Upper lobe of left lung (tissue), 6 donors: Measurements from ENCODE around the gene ELOVL5. TPM values are rescaled to one million over a fixed set of nuclear protein-coding genes. Genes with fewer than 3 reads are reported as not detected.
"Not testable (repeated sequence)": the region's sequence is repeated elsewhere in the genome, so short reads cannot be mapped to it uniquely, and the experiment has no call there.

Experiments used
- ATAC-seq, 2 donors: fragments of 200-7000 bp; cut with Tn5 transposase; one replicate each; pipeline ENCODE4 v1.9.1; 2022; ENCODE audit warnings: mild to moderate bottlenecking in 2 of 2, moderate library complexity in 2 of 2; ENCODE audit not compliant: low FRiP score in 2 of 2
- DNase-seq, 2 donors: peaks; one replicate each; pipeline ENCODE4 v3.0.0-alpha.2; 2019 to 2020
- H3K27ac ChIP-seq, 4 donors: fragments of 200-600 bp; sonication (generic); one replicate each; pipeline ENCODE4 v1.5.1; 2016 to 2019
- H3K27me3 ChIP-seq, 4 donors: fragments of 200-600 bp; sonication (generic); one replicate each; pipeline ENCODE4 v1.5.1; 2017 to 2019
- H3K36me3 ChIP-seq, 4 donors: fragments of 200-600 bp; sonication (generic); one replicate each; pipeline ENCODE4 v1.5.1; 2016 to 2019
- H3K4me1 ChIP-seq, 4 donors: fragments of 200-600 bp; sonication (generic); one replicate each; pipeline ENCODE4 v1.5.1; 2018 to 2019
- H3K4me3 ChIP-seq, 4 donors: fragments of 200-600 bp; sonication (generic); one replicate each; pipeline ENCODE4 v1.5.1; 2017 to 2019; ENCODE audit warnings: mild to moderate bottlenecking in 2 of 4, moderate library complexity in 1 of 4
- H3K9me3 ChIP-seq, 4 donors: fragments of 200-600 bp; sonication (generic); one replicate each; pipeline ENCODE4 v1.5.1; 2018 to 2019
- CTCF ChIP-seq, 6 experiments: fragments of 450-650 bp in 4 of 6; fragments of 200-600 bp in 2 of 6; sonication (generic) in 2 of 6; IDR thresholded peaks; one replicate each; pipeline ENCODE4 v1.5.1; 2016 to 2019; ENCODE audit warnings: antibody characterized with exemption in 6 of 6
- EP300 ChIP-seq, 4 donors: sonication (generic); formaldehyde crosslinking; IDR thresholded peaks; one replicate each; pipeline ENCODE4 v1.5.1; 2017; ENCODE audit warnings: antibody characterized with exemption in 4 of 4, control low read depth in 2 of 4
- POLR2A ChIP-seq, 4 donors: fragments of 450-650 bp; IDR thresholded peaks; one replicate each; pipeline ENCODE4 v1.5.1; 2016 to 2017; ENCODE audit warnings: antibody characterized with exemption in 4 of 4, mild to moderate bottlenecking in 2 of 4
- POLR2AphosphoS5 ChIP-seq, 2 donors: sonication (generic); formaldehyde crosslinking; IDR thresholded peaks; one replicate each; pipeline ENCODE4 v1.5.1; 2017; ENCODE audit warnings: antibody characterized with exemption in 2 of 2
- WGBS, 2 donors: methylation state at CpG; one replicate each; pipeline ENCODE4 v1.1.5; 2017 to 2018; 5-methylcytosine and 5-hydroxymethylcytosine counted together
- total RNA-seq, 6 donors: library from RNA; depleted of rRNA in 4 of 6; stranded (reverse); fragments of >200 nt in 4 of 6; gene quantifications; one replicate each; pipeline versions ENCODE4 v1.1.0 to v1.2.1, GENCODE V29; 2016 to 2021
- donor health status: DM: no; HTN: no; CAD: no; lungs with moderate emphysema.
- donor health status: DM: no; HTN: yes; CAD: no; lungs with severe emphysema.

Gene ELOVL5
- total RNA-seq, 6 donors from 2014 or later, result 67.1 to 132 (median 81.2) TPM

- Histone ChIP-seq H3K4me3 (no peak overlapping the region), H3K4me1 (no peaks in the 10 kb centered on the region), H3K9me3 (no peaks in the 10 kb centered on the region), H3K27ac (no peak overlapping the region), H3K27me3 (no peaks in the 10 kb centered on the region), H3K36me3 (no peaks in the 10 kb centered on the region)
- WGBS, 2 donors, result 72 to 77% methylated on average over 3 of the region's 3 CpGs
- TF ChIP-seq POLR2A (IDR thresholded peaks at IDR 0.05) (no peak), EP300 (IDR thresholded peaks at IDR 0.05) (no peak), POLR2AphosphoS5 (IDR thresholded peaks at IDR 0.05) (no peak), CTCF (IDR thresholded peaks at IDR 0.05) (no peak)
- DNase-seq, result no peak
- ATAC-seq, result no peak
Observed at GRCh38 chr6:53391170-53391569, 42.4 kb upstream of the ELOVL5 start.

GRCh38 chr6:53390010-53390409, 41.3 kb upstream of the ELOVL5 start:
- no peak overlapping the region for H3K4me3 ChIP-seq
- H3K36me3 ChIP-seq, result no peaks in the 10 kb centered on the region
- WGBS, 2 donors, result 83 to 98% methylated on average over 3 of the region's 3 CpGs
- no peaks in the 10 kb centered on the region for H3K27me3 ChIP-seq
- TF ChIP-seq CTCF (IDR thresholded peaks at IDR 0.05), result no peak
- TF ChIP-seq EP300 (IDR thresholded peaks at IDR 0.05), result no peak
- no peak for TF ChIP-seq POLR2AphosphoS5 (IDR thresholded peaks at IDR 0.05)
- TF ChIP-seq POLR2A (IDR thresholded peaks at IDR 0.05), result no peak
- H3K4me1 ChIP-seq, result no peaks in the 10 kb centered on the region
- ATAC-seq, result no peak
- DNase-seq, result no peak
- no peak overlapping the region for H3K27ac ChIP-seq
- H3K9me3 ChIP-seq, result no peaks in the 10 kb centered on the region

- H3K27ac ChIP-seq, H3K4me3 ChIP-seq, H3K4me1 ChIP-seq, DNase-seq, H3K9me3 ChIP-seq, ATAC-seq, H3K27me3 ChIP-seq, H3K36me3 ChIP-seq: not testable (repeated sequence)
- 85 to 87% methylated on average over 3 of the region's 3 CpGs for WGBS, 2 donors
Observed at GRCh38 chr6:53388615-53389014, 39.9 kb upstream of the ELOVL5 start.

GRCh38 chr6:53382421-53382820, 33.7 kb upstream of the ELOVL5 start:
- 77 to 94% methylated on average over 5 of the region's 5 CpGs for WGBS, 2 donors
- no peaks in the 10 kb centered on the region for H3K27me3 ChIP-seq
- H3K4me3 ChIP-seq, result no peak overlapping the region
- ATAC-seq (no peak), DNase-seq (no peak)
- H3K9me3 ChIP-seq, result no peaks in the 10 kb centered on the region
- H3K27ac ChIP-seq, result no peak overlapping the region
- no peaks in the 10 kb centered on the region for H3K4me1 ChIP-seq
- H3K36me3 ChIP-seq, result no peaks in the 10 kb centered on the region
- TF ChIP-seq POLR2A (IDR thresholded peaks at IDR 0.05), result no peak
- TF ChIP-seq CTCF (IDR thresholded peaks at IDR 0.05), result no peak
- no peak for TF ChIP-seq EP300 (IDR thresholded peaks at IDR 0.05)
- TF ChIP-seq POLR2AphosphoS5 (IDR thresholded peaks at IDR 0.05), result no peak

- TF ChIP-seq POLR2AphosphoS5 (IDR thresholded peaks at IDR 0.05) (no peak), CTCF (IDR thresholded peaks at IDR 0.05) (no peak), POLR2A (IDR thresholded peaks at IDR 0.05) (no peak), EP300 (IDR thresholded peaks at IDR 0.05) (no peak)
- no peaks in the 10 kb centered on the region for H3K4me1 ChIP-seq
- no peaks in the 10 kb centered on the region for H3K27me3 ChIP-seq
- 89 to 90% methylated on average over 7 of the region's 7 CpGs for WGBS, 2 donors
- H3K9me3 ChIP-seq, result no peaks in the 10 kb centered on the region
- no peak overlapping the region for H3K27ac ChIP-seq
- DNase-seq, result no peak
- no peaks in the 10 kb centered on the region for H3K36me3 ChIP-seq
- H3K4me3 ChIP-seq, result no peak overlapping the region
- ATAC-seq, result no peak
Observed at GRCh38 chr6:53378208-53378607, 29.5 kb upstream of the ELOVL5 start.
